Astrocyte of the spinal cord (primary cell): ENCODE results near the gene FOXE1.

Experiments
- DNase-seq: peaks from one replicate; pipeline ENCODE4 v3.0.0; 2011; ENCODE audit warnings: low read depth, low spot score
- H3K4me3 ChIP-seq: 2 replicates; pipeline ENCODE4 v1.5.1; 2011; ENCODE audit warnings: low read depth, mild to moderate bottlenecking, low read length, moderate library complexity
- in situ Hi-C: cut with HindIII; loops from 2 replicates; pipeline ENCODE4 v1.10.0; 2017; ENCODE audit warnings: low sequenced_read_pairs
- TF ChIP-seq, protein P1 (sequence below): IDR thresholded peaks from 2 replicates; pipeline ENCODE4 v1.5.1; 2012; ENCODE audit warnings: low read depth, mild to moderate bottlenecking, low read length, inconsistent platforms

Gene FOXE1

GRCh38 chr9:97830884-97831829 is 21.9 kb upstream of the FOXE1 start:
- in situ Hi-C loops, result no loop called here
- DNase-seq, result no peak
- H3K4me3 ChIP-seq, result no peak overlapping the region
- TF ChIP-seq, protein P1, sequence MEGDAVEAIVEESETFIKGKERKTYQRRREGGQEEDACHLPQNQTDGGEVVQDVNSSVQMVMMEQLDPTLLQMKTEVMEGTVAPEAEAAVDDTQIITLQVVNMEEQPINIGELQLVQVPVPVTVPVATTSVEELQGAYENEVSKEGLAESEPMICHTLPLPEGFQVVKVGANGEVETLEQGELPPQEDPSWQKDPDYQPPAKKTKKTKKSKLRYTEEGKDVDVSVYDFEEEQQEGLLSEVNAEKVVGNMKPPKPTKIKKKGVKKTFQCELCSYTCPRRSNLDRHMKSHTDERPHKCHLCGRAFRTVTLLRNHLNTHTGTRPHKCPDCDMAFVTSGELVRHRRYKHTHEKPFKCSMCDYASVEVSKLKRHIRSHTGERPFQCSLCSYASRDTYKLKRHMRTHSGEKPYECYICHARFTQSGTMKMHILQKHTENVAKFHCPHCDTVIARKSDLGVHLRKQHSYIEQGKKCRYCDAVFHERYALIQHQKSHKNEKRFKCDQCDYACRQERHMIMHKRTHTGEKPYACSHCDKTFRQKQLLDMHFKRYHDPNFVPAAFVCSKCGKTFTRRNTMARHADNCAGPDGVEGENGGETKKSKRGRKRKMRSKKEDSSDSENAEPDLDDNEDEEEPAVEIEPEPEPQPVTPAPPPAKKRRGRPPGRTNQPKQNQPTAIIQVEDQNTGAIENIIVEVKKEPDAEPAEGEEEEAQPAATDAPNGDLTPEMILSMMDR, result no peak

DNA sequence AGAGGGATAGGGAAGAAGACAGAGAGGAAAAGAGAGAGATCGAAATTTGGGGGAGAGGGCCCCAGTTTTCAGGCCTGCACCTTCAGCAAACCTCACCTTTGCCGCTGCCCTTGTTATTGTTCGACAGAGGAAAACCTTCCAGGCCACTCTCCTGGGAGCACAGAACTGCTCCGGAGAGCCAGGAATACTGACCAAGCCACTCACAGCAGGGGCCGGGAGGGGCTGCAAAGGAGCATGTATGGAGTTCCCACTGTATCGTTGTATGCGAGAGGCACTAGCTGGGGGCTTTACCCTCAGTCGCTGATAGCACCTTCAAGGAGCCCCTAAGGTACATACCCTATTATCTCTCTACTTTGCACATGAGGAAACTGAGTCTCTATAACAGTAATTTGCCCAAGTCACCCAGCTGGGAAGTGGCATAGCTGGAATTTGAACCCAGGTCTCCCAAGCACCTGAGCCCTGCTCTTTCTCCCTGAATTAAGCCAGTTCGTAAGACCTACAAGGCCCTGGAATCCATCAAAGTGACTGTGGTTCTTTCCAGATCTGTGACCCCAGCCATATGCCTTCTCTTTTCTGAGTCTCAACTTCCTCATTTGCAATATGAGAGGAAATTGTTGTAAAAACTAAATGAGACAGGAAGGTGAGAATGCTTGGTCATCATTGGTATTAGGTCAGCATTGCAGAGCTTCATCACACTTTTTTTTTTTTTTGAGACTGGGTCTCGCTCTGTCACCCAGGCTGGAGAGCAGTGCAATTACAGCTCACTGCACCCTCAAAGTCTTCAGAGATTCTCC is 21.0 kb upstream of the FOXE1 start:
- no peak overlapping the region for H3K4me3 ChIP-seq
- TF ChIP-seq, protein P1, result no peak
- in situ Hi-C loops, result no loop called here
- DNase-seq, result no peak

DNA sequence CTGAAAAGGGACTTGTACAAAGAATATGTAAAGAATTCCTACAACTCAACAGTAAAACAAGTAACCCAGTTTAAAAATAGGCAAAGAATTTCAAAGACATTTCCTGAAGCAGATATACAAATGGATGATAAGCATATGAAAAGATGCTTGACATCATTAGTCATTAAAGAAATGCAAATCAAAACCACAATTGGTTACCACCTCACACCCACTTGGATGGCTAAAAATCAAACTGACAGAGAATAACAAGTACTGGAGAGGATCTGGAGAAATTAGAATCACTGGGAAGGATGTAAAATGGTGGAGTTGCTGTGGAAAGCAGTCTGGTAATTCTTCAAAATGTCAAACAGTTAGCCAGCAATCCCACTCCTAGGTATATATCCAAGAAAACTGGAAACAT is 12.5 kb upstream of the FOXE1 start:
- no peak for DNase-seq
- in situ Hi-C loops, result no loop called here
- H3K4me3 ChIP-seq, result no peak overlapping the region
- TF ChIP-seq, protein P1, result no peak

- in situ Hi-C loops, result no loop called here
- no peak overlapping the region for H3K4me3 ChIP-seq
- TF ChIP-seq, protein P1, result no peak
- no peak for DNase-seq
Observed at GRCh38 chr9:97842960-97843359, 10.1 kb upstream of the FOXE1 start.

- peak; percentile 24 for DNase-seq
- in situ Hi-C loops, result no loop called here
- no peak overlapping the region for H3K4me3 ChIP-seq
- TF ChIP-seq, protein P1, result no peak
Observed at GRCh38 chr9:97845130-97845529, 7.9 kb upstream of the FOXE1 start.

DNA sequence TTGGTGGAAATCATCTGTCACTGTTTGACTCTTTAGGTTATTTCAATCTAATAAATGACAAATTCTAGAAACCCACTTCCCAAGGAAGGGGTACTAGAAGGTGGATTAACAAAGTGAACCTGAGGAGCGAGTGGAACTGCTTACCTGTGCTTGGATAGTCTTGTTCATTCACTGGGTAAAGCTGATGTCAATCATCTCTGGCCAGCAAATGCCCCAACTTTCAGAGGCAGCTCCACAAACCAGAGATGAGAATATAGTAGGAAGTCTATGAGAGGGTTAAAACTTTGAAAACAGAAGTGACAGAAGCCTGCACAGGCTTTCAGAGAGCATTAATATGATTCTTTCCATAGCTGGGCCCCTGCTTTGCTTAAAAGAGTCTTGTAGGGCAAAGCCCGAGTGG is 7.3 kb upstream of the FOXE1 start:
- TF ChIP-seq, protein P1, result no peak
- in situ Hi-C loops, result no loop called here

More for the DNA sequence above, 7.3 kb upstream of the FOXE1 start:
- no peak for DNase-seq
- no peak overlapping the region for H3K4me3 ChIP-seq
